ENCODE data around the gene MOK.

Gene MOK

DNA sequence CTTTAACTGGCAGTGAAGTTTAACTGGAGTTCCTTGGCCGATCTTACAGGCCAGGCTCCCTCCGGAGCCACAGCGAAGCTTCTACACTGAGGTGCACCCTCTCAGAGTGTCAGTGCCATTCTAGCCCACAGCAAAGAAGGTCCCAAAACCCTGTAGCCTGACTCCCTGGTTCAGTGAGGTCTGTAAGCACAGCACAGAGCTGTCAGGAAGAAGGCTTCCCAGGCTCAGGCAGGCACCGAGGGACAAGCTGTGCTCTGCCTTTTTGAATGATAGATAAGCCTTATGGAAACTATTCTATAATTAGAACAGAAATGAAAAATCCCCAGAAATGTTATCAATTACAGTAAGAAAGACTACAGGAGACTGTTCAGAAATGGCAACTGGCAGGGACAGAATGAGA, 40.2 kb downstream of the MOK start:
- no peak for DNase-seq (ENCODE audit: low spot score)
- in situ Hi-C loops (cut with MboI; ENCODE audit: low sequenced_read_pairs, unreplicated experiment), result no loop called here
- no peak for TF ChIP-seq CTCF (IDR thresholded peaks at IDR 0.05; ENCODE audit: borderline replicate concordance, control extremely low read depth, extremely low read depth, insufficient read depth, missing control alignments)

- in situ Hi-C loops (cut with MboI; ENCODE audit: low sequenced_read_pairs, unreplicated experiment), result no loop called here
- TF ChIP-seq CTCF (IDR thresholded peaks at IDR 0.05; ENCODE audit: borderline replicate concordance, control extremely low read depth, extremely low read depth, insufficient read depth, missing control alignments), result no peak
- DNase-seq (ENCODE audit: low spot score), result no peak
Measured at GRCh38 chr14:102264355-102264754, 40.6 kb downstream of the MOK start.

GRCh38 chr14:102262929-102263462, 42.0 kb downstream of the MOK start:
- no peak for DNase-seq (ENCODE audit: low spot score)
- in situ Hi-C loops (cut with MboI; ENCODE audit: low sequenced_read_pairs, unreplicated experiment), result no loop called here
- no peak for TF ChIP-seq CTCF (IDR thresholded peaks at IDR 0.05; ENCODE audit: borderline replicate concordance, control extremely low read depth, extremely low read depth, insufficient read depth, missing control alignments)

- no peak for DNase-seq (ENCODE audit: low spot score)
- in situ Hi-C loops (cut with MboI; ENCODE audit: low sequenced_read_pairs, unreplicated experiment), result no loop called here
- TF ChIP-seq CTCF (IDR thresholded peaks at IDR 0.05; ENCODE audit: borderline replicate concordance, control extremely low read depth, extremely low read depth, insufficient read depth, missing control alignments), result no peak
Measured at GRCh38 chr14:102258136-102258535, 46.8 kb downstream of the MOK start.

DNA sequence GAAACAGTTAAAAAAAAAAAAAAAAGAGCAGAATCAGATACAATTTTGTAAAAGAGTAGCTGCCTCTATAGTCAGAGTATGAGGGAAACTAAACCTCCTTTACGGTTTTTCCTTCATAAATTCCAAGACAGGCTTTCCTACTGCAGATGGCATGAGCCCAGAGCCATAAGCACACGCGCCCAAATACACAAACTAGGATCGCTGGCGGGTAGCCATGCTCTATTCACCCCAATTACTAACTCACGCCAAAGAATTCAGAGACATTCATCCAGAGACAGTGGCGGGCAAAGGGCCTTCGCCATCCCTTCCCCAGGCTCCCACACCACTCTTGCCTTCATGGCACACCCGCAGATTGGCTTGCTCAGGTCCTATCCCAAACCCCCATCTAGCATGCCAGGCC, 48.2 kb downstream of the MOK start:
- in situ Hi-C loops (cut with MboI; ENCODE audit: low sequenced_read_pairs, unreplicated experiment), result no loop called here
- DNase-seq (ENCODE audit: low spot score), result no peak
- TF ChIP-seq CTCF (IDR thresholded peaks at IDR 0.05; ENCODE audit: borderline replicate concordance, control extremely low read depth, extremely low read depth, insufficient read depth, missing control alignments), result no peak

DNA sequence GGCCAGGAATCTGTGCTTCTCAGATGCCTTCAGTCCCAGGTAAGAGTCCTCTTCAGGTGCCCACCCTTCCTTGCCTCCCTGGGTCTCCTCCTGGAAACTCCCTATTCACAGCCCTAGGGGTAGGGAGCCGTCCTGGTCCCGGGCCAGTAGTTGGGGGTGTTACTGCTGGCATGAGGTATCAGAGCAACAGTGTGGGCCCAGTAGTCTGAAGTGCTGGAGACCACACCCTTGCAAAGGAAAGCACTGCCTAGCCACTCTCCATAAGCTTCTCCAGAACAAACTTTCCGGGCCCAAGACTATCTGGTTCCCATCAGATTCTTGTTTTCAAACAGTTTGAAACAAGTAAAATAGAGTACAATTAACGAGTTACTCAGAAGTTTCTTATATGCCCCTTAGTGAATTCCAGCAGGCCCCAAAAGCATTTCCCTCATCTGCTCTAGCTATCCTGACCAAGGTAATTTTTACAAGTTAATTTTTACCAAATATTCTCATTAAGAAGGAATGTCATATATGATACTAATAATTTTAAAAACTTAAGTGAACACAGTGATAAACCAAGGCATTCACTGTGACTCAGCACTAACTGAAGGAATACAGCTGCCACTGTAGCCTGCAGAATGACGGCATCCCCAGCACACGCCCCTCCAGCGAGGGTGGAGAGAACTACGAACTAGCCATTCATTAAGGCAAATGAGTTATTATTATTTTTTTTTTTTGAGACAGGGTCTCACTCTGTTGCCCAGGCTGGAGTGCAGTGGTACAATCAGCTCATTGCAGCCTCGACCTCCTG, 49.4 kb downstream of the MOK start:
- in situ Hi-C loops (cut with MboI; ENCODE audit: low sequenced_read_pairs, unreplicated experiment), result no loop called here
- DNase-seq (ENCODE audit: low spot score), result no peak
- no peak for TF ChIP-seq CTCF (IDR thresholded peaks at IDR 0.05; ENCODE audit: borderline replicate concordance, control extremely low read depth, extremely low read depth, insufficient read depth, missing control alignments)

Measured in GM13976 (cell line).